Thymus (tissue), 11 donors: Measurements from ENCODE around the gene PHF2. TPM values are rescaled to one million over a fixed set of nuclear protein-coding genes. Genes with fewer than 3 reads are reported as not detected.
"Not testable (repeated sequence)": the region's sequence is repeated elsewhere in the genome, so short reads cannot be mapped to it uniquely, and the experiment has no call there.

Experiments used
- DNase-seq, 9 donors: peaks; one replicate each; pipeline ENCODE4 v3.0.0-alpha.2; 2013; ENCODE audit warnings: low spot score in 9 of 9, low read depth in 6 of 9, missing footprints in 1 of 9
- H3K27ac ChIP-seq, 2 donors: one replicate each; pipeline ENCODE4 v1.5.1; 2013; ENCODE audit warnings: control low read depth in 1 of 2, low read depth in 1 of 2, low read length in 1 of 2, mild to moderate bottlenecking in 1 of 2, moderate library complexity in 1 of 2
- H3K27me3 ChIP-seq, 2 donors: one replicate each; pipeline ENCODE4 v1.5.1; 2013; ENCODE audit warnings: low read length in 1 of 2; ENCODE audit not compliant: control insufficient read depth in 2 of 2, insufficient read depth in 1 of 2
- H3K36me3 ChIP-seq, 2 donors: one replicate each; pipeline ENCODE4 v1.5.1; 2013; ENCODE audit warnings: low read length in 1 of 2, mild to moderate bottlenecking in 1 of 2, moderate library complexity in 1 of 2; ENCODE audit not compliant: control insufficient read depth in 2 of 2, insufficient read depth in 2 of 2
- H3K4me1 ChIP-seq, 2 donors: one replicate each; pipeline ENCODE4 v1.5.1; 2013; ENCODE audit warnings: low read length in 2 of 2; ENCODE audit not compliant: control insufficient read depth in 2 of 2, insufficient read depth in 2 of 2
- H3K4me3 ChIP-seq, 2 donors: one replicate each; pipeline ENCODE4 v1.5.1; 2013; ENCODE audit warnings: low read length in 2 of 2, control low read depth in 1 of 2, mild to moderate bottlenecking in 1 of 2
- H3K9me3 ChIP-seq, 2 donors: one replicate each; pipeline ENCODE4 v1.5.1; 2013; ENCODE audit warnings: low read length in 1 of 2, mild to moderate bottlenecking in 1 of 2; ENCODE audit not compliant: control insufficient read depth in 2 of 2, insufficient read depth in 1 of 2
- WGBS: extraction: QIAGEN DNeasy Blood & Tissue Kit; methylation state at CpG from one replicate; pipeline ENCODE4 v1.1.7; 2013; 5-methylcytosine and 5-hydroxymethylcytosine counted together
- polyA plus RNA-seq: library from polyadenylated mRNA; stranded (reverse); fragments of 200-250 nt; gene quantifications from one replicate; pipeline ENCODE4 v1.2.3, GENCODE V29; 2013
- total RNA-seq: library from RNA; stranded (reverse); fragments of 120-200 nt; gene quantifications from one replicate; pipeline ENCODE4 v1.2.4, GENCODE V29; 2013
- donor health status: healthy.

The PHF2 gene
- total and polyA plus RNA-seq, 2 donors = 13.6 to 26.8 TPM

DNA sequence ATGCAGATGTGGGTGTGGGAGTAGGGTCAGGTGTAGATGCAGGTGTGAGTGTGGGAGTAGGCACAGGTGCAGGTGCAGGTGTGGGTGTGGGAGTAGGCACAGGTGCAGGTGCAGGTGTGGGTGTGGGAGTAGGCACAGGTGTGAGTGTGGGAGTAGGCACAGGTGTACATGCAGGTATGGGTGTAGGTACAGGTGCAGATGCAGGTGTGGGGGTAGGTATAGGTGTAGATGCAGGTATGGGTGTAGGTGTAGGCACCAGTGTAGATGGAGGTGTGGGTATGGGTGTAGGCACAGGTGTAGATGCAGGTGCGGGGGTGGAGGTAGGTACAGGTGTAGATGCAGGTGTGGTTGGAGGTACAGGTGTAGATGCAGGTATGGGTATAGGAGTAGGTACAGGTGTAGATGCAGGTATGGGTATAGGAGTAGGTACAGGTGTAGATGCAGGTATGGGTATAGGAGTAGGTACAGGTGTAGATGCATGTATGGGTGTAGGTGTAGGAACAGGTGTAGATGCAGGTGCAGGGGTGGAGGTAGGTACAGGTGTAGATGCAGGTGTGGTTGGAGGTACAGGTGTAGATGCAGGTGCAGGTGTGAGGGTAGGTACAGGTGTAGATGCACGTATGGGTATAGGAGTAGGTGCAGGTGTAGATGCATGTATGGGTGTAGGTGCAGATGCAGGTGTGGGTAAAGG lies 96.1 kb downstream of the PHF2 start:
- 100% methylated on average over 2 of the region's 2 CpGs for WGBS
- H3K36me3 ChIP-seq = peaks cover 32 to 62% of the 10 kb centered on the region in 2 donors

DNA sequence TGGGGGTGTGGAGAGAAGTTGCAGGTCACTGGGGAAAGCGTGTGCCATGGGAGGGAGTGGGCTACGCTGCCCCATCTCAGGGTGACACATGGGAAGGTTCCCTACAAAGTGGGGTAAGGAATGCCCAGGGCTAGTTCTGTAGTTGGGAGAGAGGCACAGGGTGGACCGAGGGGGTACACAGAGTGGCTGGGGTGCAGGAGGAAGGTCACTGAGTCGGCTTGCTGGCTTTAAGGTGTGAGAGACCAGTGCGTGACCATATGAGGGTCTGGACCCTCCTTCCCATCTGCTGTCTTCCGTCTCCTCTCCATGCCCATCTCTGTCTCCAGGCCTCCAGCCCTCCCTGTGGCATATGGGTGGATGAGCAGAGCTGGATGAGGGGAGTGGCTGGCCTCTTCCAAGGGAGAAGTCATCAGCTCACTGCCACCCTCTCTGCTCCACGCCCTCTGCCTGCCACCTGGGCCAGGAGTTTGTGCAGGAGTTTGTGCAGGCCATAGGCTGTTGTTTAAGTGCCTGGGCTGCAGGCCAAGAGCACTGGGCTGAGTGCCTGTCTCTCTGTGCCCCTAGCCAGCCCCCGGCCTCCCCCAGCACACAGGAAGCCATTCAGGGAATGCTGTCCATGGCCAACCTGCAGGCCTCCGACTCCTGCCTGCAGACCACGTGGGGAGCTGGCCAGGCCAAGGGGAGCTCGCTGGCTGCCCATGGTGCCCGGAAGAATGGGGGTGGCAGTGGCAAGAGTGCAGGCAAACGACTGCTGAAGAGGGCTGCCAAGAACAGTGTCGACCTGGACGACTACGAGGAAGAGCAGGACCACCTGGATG lies 96.8 kb downstream of the PHF2 start:
- Histone ChIP-seq H3K27ac (no peak overlapping the region), H3K27me3 (no peaks in the 10 kb centered on the region), H3K9me3 (peaks cover 1 to 11% of the 10 kb centered on the region in 2 donors), H3K4me3 (no peak overlapping the region), H3K36me3 (peaks cover 38 to 65% of the 10 kb centered on the region in 2 donors), H3K4me1 (no peaks in the 10 kb centered on the region)
- no peak for DNase-seq
- 97% methylated on average over 16 of the region's 16 CpGs for WGBS

More for the DNA sequence above, 96.1 kb downstream of the PHF2 start:
- not testable (repeated sequence) for H3K4me3 ChIP-seq, H3K4me1 ChIP-seq, H3K27ac ChIP-seq, DNase-seq, H3K27me3 ChIP-seq
- peaks cover 1 to 11% of the 10 kb centered on the region in 2 donors for H3K9me3 ChIP-seq

DNA sequence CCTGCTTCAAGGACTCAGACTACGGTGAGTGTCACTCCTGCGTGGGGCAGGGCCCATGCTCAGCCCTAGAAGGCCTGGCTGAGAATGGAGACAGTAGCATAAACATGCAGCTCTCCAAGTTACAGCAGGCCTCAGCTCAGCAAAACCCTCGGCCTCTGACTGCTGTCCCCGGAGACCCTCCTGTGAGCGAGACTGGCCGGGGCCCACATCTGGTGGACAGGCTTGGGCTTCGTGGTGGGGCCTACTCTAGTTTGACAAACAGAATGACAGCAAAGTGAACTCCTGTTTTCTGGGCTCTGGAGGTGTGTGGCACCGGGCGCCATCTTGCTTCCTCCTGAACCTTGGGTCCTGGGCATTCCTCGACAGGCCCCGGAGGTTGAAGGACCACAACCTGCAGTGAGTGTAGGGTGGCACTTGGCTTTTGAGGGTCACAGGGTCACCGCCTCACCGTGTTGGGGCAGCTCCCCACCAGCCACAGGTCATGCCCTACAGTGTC lies 97.5 kb downstream of the PHF2 start:
- no peaks in the 10 kb centered on the region for H3K27me3 ChIP-seq
- peaks cover 1 to 11% of the 10 kb centered on the region in 2 donors for H3K9me3 ChIP-seq
- H3K4me3 ChIP-seq = no peak overlapping the region
- DNase-seq = no peak
- no peak overlapping the region for H3K27ac ChIP-seq
- H3K4me1 ChIP-seq = no peaks in the 10 kb centered on the region
- H3K36me3 ChIP-seq = peaks cover 41 to 63% of the 10 kb centered on the region in 2 donors
- whole genome bisulfite sequencing = 97% methylated on average over 13 of the region's 13 CpGs

DNA sequence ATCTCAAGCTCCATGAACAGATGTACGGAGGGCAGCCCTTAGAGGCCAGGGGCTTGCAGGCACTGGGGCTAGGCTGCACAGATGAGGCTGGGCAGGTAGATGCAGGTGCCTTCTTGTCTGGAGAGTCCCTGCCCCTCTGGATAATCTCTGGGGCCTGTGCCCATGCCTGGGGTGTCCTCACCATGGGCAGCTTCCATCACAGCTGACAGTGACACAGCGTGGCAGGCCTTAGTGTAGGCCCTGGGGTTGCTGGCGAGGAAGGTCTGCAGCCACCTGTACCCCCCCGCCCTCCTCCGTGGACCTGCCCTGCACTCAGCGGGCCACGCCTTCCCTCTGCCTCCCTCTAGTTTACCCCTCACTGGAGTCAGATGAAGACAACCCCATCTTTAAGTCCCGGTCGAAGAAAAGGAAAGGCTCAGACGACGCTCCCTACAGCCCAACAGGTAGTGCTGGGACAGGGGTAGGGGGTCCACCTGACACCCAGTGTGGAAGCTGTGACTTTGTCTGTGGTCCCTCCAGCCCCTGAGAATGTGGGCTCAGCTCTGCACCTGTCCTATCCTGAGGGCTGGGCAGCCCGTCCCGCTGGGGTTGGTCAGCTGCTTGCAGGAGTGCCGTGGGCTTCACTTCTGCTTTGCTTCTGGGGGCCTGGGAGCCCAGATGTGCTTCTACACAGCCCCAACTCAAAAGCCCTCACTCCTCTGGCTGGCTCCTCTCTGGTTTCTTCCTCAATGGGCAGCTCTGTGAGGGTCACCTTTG lies 98.4 kb downstream of the PHF2 start:
- H3K4me1 ChIP-seq = no peaks in the 10 kb centered on the region
- H3K36me3 ChIP-seq = peaks cover 41 to 61% of the 10 kb centered on the region in 2 donors
- H3K9me3 ChIP-seq = peaks cover 1 to 11% of the 10 kb centered on the region in 2 donors
- 97% methylated on average over 14 of the region's 14 CpGs for WGBS
- no peak overlapping the region for H3K4me3 ChIP-seq
- no peak for DNase-seq
- no peaks in the 10 kb centered on the region for H3K27me3 ChIP-seq
- H3K27ac ChIP-seq = no peak overlapping the region

DNA sequence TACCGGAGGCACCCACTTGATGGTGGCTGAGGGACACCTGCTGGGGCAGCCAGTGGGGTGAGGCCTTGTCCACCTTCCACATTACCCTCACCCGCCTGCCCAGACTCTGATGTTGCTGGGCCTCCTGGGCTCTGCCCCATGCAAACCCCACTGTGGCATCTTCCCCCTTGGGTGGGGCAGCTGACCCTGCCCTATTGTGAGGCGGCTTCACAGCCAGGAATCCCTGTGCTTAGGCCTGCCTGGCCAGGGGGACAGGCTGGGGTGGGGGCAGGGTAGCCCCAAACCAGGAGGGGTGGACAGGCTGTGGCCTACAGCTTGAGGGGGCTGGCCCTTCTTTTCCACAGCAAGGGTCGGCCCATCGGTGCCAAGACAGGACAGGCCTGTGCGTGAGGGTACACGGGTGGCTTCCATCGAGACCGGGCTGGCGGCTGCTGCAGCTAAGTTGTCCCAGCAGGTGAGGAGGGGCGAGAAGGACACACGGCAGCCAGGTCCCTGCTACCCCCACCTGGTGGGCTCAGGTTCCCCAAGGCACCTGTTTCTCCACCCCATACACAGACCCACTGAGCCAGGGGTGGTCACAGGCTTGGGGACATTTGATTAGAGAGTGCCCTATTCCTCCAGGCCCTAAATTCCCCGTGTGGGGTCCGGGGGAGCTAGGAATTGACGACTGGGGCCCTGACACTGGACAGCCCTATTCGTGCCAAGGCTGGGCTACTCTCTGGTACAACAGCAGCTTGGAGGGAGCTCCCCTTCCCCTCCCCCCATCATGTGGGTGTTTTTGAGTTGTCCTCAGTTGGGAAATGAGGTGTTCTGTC lies 99.2 kb downstream of the PHF2 start:
- Histone ChIP-seq H3K27me3 (no peaks in the 10 kb centered on the region), H3K27ac (no peak overlapping the region), H3K4me1 (no peaks in the 10 kb centered on the region), H3K36me3 (peaks cover 41 to 61% of the 10 kb centered on the region in 2 donors), H3K9me3 (peaks cover 1 to 6% of the 10 kb centered on the region in 2 donors), H3K4me3 (no peak overlapping the region)
- whole genome bisulfite sequencing = 95% methylated on average over 16 of the region's 16 CpGs
- no peak for DNase-seq

DNA sequence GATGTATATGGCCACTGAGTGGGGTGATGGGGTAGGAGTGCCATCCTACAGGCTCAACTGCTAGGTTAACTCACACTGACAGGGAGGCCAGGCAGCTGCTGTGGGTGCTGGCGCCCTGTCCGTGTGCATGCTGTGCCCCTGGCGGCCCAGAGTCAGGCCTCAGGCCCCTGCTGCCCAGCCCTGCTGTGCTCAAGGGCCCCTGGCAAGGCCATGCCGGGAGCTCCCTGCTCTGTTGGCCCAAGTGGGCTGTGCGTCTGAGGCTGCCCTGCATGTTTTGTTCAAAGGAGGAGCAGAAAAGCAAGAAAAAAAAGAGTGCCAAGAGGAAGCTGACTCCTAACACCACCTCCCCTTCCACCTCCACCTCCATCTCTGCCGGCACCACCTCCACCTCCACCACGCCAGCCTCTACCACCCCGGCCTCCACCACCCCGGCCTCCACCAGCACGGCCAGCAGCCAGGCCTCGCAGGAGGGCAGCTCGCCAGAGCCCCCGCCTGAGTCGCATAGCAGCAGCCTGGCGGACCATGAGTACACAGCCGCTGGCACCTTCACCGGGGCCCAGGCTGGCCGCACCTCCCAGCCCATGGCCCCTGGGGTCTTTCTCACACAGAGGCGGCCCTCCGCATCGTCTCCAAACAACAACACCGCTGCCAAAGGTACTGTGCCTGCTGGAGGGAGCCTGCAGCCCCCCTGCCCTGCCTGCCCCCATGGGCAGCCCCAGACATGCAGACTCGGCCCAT lies 100.1 kb downstream of the PHF2 start:
- H3K4me3 ChIP-seq = no peak overlapping the region
- no peaks in the 10 kb centered on the region for H3K9me3 ChIP-seq
- H3K27me3 ChIP-seq = no peaks in the 10 kb centered on the region
- 97% methylated on average over 23 of the region's 23 CpGs for WGBS
- H3K27ac ChIP-seq = no peak overlapping the region
- H3K4me1 ChIP-seq = no peaks in the 10 kb centered on the region
- H3K36me3 ChIP-seq = peaks cover 41 to 61% of the 10 kb centered on the region in 2 donors
- no peak for DNase-seq

DNA sequence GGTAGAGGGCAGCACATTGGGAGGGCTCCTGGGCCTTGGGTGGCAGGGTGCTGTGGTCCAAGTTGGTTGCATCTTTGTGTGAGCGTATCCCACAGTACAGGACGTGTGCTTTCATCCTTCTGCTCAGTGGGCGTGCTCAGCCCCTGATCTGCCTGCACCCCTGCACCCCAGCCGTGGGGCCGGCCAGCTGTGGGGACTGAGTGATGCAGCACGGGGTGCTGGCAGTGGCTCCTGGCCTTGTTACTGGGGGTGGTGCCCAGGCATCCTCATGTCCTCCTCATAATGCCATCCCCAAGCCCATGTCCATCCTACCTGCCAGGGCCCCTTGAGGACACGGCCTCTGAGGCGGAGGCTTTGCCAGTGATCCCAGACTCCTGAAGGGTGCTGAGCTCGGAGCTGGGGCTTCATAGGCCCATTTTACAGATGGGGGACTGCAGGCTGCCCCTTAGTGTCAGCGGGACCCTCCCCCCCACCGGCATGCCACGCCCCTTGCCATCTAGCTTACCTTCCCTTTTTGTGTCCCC lies 100.7 kb downstream of the PHF2 start:
- no peak for DNase-seq
- Histone ChIP-seq H3K4me1 (no peaks in the 10 kb centered on the region), H3K4me3 (no peak overlapping the region), H3K9me3 (no peaks in the 10 kb centered on the region), H3K36me3 (peaks cover 41 to 61% of the 10 kb centered on the region in 2 donors), H3K27ac (no peak overlapping the region), H3K27me3 (no peaks in the 10 kb centered on the region)
- 99% methylated on average over 12 of the region's 12 CpGs for WGBS
